Inflammatory macrophage treated with lipopolysaccharide for 4 hours (primary cell): Measurements from ENCODE around the gene PKP2.

Experiments
- DNase-seq: peaks from one replicate; pipeline ENCODE4 v3.0.0-alpha.2; 2020

The PKP2 gene

DNA sequence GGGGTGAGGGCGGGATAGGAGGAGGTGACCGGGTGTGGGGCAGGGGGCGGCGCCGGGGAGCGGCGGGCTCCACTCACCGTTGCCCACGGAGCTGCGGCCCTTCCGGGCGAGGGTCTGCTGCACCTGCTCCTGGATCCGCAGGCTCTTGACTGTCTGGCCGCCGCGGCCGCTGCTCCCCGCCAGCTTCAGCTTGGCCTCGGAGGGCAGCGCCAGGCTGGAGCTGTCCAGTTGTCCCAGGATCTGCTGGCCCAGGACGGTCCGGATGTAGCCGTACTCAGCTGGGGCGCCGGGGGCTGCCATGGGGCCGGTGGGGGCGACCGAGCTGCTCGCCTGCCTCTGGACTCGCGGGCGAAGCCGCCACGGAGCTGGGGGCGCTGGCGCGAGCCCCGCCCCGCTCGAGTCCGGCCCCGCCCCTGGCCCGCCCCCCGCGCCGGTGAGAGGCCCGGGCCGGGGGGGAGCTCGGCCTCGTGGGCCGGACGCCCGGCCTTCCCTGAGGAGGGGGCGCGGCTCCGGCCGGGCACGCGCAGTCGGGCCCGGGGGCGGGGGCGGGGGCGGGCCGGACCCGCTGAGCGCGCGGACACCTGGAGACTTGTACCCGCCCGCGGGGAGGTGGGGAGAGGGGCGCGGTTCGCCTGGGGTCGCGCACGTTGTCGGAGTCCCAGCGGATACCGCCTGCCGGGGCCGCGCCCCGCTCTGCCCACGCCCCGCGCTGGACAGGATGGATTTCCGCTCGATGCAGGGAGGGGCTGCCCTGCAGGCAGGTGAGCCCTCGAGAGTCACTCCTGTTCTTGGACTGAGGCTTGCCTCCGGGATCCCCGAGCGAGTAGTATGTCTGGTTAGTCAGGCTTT lies at the start of gene PKP2:
Gene PKP2, minus strand, starts transcription at position 346 of the 849 bp plus-strand sequence. Its CDS starts 46 bp downstream, at position 300.
- DNase-seq: peak; percentile 10

DNA sequence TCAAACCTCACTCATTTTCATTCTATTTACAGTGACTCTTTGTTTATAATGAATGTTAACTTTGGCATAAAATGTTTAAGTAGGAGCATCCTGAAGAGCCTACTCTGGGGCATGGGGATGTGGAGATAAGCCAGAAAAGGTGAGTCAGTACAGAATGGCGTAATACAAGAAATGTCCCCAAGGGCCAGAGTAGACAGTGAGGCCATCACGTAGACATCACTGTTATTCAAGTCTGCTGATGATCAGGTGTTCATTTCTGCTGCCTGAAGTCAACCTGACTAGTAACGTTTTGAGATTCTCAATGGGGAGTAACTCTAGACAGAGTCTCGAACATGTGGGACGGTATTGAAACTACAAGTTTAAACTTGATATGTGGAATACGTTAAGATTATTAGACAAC lies 47.6 kb upstream of the PKP2 start:
- DNase-seq: no peak

DNA sequence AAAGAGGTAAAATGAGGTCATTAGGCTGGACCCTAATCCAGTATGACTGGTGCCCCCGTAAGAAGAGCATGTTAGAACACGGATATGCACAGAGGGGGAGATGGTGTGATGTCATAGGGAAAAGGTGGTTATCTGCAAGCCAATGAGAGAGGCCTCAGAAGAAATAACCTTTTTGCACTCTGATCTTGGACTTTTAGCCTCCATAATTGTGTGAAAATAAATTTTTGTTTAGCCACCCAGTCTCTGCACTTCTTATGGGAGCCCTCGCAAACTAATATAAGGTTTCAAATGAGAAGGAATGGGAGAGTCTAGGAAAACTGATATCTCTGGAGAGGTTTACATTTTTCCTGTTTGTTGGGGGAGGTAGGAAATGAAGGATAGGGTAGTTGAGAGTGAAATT lies 43.2 kb upstream of the PKP2 start:
- no peak for DNase-seq

DNA sequence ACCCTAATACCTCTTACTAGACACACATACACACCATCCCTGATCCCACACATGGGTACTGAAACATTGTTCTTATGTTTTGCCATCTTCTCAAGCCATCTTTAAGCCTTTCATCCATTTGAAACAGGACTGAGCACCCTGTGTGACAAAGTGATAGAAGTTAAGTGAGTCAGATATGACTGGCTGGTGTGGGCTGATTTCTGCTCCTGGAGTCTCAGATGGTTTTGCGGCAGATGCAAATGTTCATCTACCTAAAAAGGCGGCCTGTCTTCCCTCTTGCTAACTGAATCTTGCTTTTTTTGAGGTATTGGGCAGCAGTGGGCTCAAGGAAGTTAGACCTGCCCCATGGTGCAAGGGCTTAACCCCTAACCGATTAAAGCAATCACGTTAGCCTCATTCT lies 30.4 kb upstream of the PKP2 start:
- DNase-seq: no peak

DNA sequence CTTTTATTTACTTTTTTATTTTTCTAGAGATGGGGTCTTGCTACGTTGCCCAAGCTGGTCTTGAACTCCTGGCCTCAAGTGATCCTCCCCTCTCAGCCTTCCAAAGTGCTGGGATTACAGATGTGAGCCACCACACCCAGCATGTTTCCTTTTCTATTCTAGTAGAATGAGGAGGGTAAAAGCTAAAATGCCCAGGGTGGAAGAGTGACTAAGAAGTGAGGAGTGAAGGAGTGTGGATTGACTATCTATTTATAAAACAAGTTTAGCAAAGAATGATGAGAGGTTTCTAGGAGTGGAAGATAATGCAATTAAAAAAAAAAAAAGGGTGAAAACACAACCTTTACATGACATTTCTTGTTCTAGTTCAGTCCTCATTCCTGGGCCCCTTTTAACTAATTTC lies 29.8 kb upstream of the PKP2 start:
- DNase-seq: no peak

DNA sequence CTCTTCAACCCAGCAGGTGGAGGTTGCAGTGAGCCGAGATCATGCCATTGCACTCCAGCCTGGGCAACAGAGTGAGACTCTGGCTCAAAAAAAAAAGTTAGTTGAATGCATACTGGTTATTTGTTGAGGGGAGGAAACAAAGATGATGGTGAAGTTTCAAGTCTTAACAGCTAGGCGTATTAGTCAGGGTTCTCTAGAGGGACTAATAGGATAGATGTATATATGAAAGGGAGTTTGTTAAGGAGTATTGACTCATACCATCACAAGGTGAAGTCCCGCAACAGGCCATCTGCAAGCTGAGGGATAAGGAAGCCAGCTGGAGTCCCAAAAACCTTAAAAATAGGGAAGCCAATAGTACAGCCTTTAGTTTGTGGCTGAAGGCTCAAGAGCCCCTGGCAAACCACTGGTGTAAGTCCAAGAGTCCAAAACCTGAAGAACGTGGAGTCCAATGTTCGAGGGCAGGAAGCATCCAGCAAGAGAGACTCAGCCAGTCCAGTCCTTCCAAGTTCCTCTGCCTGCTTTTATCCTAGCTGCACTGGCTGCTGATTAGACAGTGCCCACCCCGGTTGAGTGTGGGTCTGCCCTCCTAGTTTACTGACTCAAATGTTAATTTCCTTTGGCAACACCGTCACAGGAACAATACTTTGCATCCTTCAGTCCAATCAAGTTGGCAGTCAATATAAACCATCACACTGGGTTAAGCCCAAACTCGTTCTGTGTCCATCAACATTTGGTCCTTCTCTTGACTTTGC lies 26.1 kb upstream of the PKP2 start:
- DNase-seq: no peak

DNA sequence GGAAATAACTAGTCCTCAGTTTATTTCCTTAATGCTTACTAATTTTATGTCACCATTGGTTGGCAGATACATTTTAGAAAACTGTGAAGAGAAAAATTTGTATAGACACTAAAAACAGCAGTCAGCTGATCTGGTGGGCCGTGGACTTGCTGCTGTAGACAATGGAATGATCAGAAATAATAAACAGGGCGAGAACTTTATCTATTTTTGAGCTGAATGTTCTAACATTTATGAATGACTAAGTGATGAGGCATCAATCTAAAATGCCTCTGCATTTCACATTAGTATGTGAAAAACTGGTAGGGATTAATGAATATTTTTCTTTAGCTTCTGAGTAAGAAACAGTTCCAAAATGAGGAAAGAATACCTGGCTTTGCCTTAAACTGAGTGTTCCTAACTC lies 24.8 kb upstream of the PKP2 start:
- no peak for DNase-seq

DNA sequence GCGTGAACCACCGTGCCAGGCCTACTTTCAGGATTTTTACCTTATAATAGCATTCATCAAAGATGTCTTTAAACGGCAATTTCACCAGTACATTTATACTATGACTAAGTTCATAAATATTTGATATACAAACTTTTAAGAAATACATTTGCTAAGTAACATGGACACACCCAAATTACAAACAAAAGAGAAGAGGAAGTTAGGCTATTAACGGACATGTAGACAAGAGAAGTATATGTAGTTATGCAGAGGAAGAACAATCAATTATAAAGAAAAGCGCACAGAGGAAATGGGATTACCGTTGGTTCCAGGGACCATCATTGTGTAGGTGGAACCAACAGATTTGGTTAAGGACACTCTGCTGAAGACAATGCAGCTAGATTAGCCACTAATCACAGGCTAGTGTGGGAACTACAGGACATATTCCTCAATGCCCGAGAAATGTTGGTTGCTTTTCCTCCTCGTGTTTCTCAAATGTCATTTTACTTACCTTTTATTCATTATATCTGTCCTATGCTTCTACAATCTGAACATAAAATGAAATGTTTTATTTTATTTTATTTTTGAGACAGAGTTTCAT lies 24.0 kb upstream of the PKP2 start:
- peak; percentile 26 for DNase-seq

DNA sequence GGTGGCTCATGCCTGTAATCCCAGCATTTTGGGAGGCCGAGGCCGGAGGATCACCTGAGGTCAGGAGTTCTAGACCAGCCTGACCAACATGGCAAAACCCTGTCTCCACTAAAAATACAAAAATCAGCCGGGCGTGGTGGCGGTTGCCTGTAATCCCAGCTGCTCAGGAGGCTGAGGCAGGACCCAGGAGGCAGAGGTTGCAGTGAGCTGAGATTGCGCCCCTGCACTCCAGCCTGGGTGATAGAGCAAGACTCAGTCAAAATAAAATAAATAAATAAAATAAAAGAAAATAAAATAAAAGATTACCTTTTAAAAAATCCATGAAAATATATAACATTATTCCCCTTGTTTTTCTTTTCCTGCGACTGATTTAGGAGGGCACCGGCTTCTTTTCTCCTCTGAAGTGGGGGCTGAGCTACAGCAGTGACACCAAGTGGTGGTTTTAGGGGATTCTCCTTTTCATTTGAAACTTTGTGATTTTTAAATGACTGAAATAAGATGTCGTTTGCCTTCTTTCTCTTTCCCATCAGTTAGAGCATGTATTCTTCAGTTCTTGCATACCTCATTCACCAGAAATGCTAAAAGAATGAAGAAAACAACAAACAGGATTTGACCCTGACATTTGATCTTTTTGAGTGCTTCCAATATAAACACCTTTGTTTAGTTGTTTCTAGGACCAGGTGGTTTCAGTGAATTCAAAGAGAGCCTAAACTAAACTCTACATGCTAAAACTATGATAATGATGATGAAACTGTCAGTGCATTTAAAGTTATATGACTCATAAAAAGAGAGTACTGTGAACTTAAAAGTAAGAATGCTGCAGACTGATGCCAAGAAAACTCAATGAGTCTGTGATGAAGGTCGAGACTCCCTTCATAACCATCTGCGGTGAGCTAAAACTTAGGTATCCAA lies 22.6 kb upstream of the PKP2 start:
- peak; percentile 24 for DNase-seq

DNA sequence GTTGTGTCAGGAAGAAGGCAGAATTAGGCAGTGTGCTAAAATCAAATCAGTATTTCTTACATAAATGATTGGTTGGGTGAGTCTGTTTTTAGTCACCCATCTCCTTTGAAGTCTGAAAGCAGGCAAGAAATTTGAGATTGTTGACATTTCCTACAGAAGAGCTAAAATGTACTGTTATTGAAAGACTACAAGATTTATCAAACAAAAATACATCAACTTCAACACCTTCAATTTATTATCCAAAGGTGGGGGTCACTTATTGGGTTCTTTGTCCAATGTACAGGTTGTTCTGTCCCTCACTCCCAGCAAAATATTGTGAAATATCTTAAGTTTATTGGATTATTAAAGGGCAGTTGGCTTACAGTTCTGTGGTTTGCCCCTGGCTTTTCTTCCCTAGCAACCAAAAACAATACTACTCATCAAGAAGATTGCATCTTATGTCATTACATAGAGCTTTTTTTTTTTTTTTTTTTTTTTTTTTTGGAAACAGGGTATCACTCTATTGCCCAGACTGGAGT lies 20.6 kb upstream of the PKP2 start:
- DNase-seq: peak; percentile 55

DNA sequence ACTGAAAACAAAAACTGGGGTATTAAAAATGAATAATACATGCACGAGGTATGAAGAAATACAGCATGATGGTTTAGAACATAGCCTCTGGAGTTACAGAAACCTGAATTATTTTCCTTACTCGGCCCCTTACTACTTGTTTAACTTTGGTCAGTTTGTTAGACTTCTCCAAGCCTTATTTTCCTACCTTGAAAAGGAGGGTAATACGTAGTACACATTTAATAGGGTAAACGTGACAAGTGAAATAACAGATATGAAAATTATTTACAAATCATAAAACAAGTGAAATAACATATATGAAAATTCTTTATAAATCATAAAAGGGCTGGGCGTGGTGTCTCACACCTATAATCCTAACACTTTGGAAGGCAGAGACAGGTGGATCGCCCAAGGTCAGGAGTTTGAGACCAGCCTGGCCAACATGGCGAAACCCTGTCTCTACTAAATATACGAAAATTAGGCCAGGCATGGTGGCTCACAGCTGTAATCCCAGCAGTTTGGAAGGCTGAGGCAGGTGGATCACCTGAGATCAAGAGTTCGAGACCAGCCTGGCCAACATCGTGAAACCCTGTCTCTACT lies 11.4 kb upstream of the PKP2 start:
- DNase-seq: no peak

DNA sequence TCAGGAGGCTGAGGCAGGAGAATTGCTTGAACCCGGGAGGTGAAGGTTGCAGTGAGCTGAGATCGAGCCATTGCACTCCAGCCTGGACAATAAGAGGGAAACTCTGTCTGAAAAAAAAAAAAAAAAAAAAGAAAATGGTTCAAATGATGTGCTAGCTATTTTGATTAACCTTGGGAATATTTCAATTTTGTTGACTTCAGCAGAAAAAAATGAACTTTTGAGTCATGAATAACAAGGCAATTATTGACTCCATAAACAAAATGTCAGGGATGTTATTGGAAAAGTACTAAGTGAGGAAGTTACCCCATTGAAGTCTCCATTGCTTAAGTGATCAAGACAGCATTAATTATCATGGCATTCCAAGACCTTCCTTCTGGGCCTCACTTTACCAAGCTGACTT lies 10.6 kb upstream of the PKP2 start:
- DNase-seq: no peak

DNA sequence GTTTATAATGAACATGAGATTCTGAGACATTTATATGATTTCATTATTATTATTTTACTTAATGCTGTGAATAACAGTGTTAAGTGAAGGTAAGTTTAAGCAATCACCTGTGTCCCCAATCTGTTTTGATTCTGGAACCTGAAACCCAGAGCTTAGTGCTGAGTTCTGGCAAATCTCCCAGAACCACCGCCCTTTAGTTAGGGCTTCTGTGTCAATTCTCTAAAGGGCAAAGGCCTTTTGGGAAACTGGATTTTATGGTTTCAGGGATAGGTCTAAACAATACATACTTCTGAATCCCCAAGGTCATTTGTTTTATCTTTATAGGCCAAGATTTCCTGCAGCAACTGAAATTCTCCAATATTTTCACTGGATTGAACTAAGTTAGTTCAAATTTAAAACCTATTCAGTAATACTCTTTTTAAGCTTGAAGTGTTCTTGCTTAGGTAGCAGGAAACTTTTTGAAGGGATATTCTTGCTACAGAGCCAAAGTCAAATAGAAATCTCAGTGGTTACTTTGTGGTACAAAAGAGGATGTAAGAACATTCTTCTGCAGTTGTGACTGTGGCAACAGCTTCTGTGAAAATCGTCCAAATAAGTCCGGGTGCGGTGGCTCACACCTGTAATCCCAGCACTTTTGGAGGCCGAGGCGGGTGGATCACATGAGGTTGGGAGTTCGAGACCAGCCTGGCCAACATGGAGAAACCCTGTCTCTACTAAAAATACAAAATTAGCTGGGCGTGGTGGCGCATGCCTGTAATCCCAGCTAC lies 10.0 kb upstream of the PKP2 start:
- peak; percentile 17 for DNase-seq

DNA sequence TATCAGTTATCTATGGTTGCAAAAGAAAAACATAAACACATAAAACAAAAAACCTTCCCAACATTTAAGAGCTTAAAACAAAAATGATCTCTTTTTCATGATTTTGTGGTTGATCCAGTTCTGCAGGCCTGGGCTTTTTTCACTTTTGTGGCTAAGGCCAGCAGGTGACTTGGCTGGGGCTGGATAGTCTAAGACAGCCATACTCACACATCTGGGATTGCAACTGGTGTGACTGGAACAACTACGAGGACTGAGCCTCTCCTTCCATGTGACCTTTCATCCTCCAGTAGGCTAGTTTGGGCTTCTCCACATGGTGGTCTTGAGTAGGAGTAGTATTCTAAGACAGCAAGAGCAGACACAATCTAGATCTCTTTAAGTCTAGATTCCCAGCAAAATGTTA lies 7.2 kb upstream of the PKP2 start:
- DNase-seq: no peak

DNA sequence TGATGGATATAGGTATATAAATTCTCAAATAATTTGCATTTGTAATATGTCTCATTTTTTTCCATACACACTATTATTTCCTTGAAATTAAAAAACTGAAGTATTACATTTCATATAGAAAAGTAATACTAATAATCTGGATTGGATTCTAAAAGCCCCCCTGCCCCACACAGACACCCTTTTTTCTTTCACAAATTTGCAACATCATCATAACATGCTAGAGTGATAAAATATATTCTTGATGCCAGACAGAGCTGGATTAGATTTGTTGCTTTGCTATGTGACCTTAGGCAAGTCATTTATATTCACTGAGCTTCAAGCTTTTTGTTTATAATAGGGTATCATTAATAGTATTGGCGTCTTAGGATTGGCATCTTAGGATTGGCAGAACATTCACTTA lies 6.7 kb upstream of the PKP2 start:
- DNase-seq: no peak

DNA sequence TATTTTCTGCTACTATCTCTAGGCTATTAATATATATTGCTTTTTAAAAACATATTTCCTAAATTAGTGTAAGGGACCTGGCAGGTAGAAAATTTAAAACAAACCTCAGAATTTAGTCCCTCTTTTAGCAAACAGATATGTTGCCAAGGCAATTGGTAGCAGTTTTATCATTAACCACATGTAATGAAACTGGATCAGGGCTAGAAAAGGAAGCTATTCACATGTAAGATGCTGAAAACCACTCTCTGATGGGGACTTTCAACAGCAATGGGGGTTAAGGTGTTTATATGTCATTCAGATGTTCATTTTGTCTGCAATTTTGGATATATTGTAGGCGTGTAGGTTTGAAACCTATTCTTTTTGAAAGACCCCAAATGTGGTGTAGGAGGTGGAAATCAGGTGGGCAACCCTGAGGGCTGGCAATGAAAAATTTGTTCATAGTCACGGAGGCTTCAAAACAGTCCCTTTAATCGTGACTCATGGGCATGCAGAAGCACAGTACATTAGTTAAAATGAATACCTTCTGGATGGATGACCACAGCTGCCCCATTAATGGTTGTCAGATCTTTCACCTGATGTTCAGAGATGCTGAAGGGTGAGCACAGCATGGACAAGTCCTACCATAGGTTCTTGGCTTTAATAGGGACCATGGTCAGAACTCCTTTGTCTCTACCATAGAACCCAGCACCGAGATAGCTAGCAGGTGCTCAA lies 5.9 kb upstream of the PKP2 start:
- no peak for DNase-seq

DNA sequence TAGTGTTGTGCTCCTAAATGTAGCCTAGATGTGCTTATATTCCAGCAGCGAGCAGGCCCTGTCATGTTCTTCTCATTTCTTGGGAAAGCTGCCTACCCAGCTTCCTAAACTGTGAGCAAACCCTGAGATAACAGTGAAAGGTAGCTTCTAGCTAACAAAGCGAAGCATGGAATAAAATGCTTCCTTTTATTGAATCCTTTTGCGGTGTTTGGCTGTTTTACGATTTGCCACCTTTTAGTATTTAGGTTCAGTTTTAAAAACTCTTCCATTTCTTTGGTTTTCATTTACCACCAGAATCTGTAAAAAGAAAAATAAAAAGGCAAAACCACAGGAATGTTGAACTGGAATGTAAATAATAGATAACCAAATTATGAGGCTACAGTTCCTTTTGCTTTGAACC lies 5.0 kb upstream of the PKP2 start:
- DNase-seq: no peak

DNA sequence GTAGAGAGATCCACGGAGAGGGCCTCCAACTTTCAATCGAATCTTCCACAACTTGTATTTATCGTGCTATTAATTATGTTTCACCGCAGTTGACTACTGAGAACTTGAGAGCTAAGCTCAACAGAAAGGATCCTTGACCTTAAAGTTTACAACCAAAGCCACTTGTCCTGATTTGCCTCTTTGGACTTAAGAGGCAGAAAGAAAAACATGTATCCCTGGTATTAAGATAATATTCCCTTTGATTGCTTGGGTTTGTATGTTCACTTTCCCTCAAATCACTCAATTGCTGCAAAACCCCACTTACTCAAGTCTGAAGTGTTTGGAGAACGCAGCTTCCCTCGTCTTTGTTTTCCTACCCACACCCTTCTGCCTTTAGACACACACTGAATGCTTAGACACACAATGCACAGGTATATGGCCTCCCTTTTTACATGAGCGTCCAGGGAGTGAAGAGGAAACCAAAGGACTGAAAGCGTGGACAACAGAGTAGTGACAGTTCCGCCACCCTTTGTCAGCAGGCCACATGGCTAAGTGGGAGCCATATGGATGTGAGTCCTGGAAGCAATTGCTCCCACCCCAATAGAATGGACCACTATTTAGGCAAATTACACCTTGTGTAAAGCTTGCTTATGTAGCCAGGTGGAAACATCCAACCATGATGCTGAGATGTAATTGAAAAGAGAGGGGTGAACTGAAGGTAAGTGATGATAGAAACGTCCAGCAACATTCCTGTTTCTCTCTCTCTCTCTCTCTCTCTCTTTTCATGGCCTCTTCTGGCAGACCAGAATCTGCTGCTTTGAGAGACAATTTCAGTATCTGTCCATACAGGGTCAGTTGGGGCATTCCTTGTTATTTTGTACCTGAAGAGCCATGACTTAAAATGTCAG lies 1.4 kb upstream of the PKP2 start:
- DNase-seq: no peak

DNA sequence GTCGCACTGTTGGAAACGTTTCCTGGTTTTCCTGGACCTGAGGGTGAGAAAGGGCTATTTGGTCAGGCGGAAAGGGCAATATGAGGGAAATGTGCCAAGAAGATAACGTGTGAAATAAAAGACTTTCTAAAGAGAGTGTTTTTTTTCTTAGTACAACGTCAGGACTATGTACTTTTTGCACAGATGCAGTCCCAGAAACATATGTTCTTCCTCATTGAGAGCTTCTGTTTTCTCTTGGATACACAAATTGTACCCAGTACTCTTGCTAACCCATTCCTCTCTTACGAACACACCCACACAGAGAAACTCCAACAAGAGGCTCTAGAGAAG lies 669 bp upstream of the PKP2 start:
- DNase-seq: no peak
